ENCODE data around the gene DLG5.

DLG5 gene

GRCh38 chr10:77789861-77790260 lies 136.7 kb downstream of the DLG5 start:
- Histone ChIP-seq H4K20me1 (ENCODE audit: insufficient read depth, low read length, poor library complexity, severe bottlenecking) (no peaks in the 10 kb centered on the region), H2AFZ (ENCODE audit: low read length) (no peak overlapping the region), H3K4me1 (ENCODE audit: insufficient read depth, low read length, poor library complexity, severe bottlenecking) (no peaks in the 10 kb centered on the region), H3K27me3 (ENCODE audit: insufficient read depth, low read length, poor library complexity, severe bottlenecking) (no peaks in the 10 kb centered on the region), H3K9me2 (replicated peaks; ENCODE audit: low read depth, low read length) (no peaks in the 10 kb centered on the region), H3F3A (ENCODE audit: low read depth) (no peaks in the 10 kb centered on the region), H3K9me3 (ENCODE audit: insufficient read depth, low read depth, low read length) (no peaks in the 10 kb centered on the region), H3K36me3 (ENCODE audit: insufficient read depth, low read length) (peaks cover 32% of the 10 kb centered on the region; the same call in 1 of the 2 replicates), H3K79me2 (ENCODE audit: insufficient read depth, low read length) (no peaks in the 10 kb centered on the region), H3K4me3 (ENCODE audit: low read length, poor library complexity, severe bottlenecking) (no peak overlapping the region), H3K4me2 (ENCODE audit: low read depth, low read length, poor library complexity, severe bottlenecking) (no peak overlapping the region), H3K9ac (ENCODE audit: low read depth, low read length, poor library complexity, severe bottlenecking) (no peak overlapping the region)
- TF ChIP-seq CTCF (conservative IDR thresholded peaks at IDR 0.05; ENCODE audit: low read length) (no peak), EZH2phosphoT487 (IDR thresholded peaks at IDR 0.05; ENCODE audit: borderline replicate concordance) (no peak)

- TF ChIP-seq CTCF (conservative IDR thresholded peaks at IDR 0.05; ENCODE audit: low read length) = no peak
- TF ChIP-seq EZH2phosphoT487 (IDR thresholded peaks at IDR 0.05; ENCODE audit: borderline replicate concordance) = no peak
- peaks cover 27% of the 10 kb centered on the region; the same call in 1 of the 2 replicates for H3K36me3 ChIP-seq (ENCODE audit: insufficient read depth, low read length)
- no peaks in the 10 kb centered on the region for H3K4me1 ChIP-seq (ENCODE audit: insufficient read depth, low read length, poor library complexity, severe bottlenecking)
Measured at GRCh38 chr10:77789016-77789415, 137.5 kb downstream of the DLG5 start.

GRCh38 chr10:77788496-77789010 lies 138.0 kb downstream of the DLG5 start:
- no peaks in the 10 kb centered on the region for H4K20me1 ChIP-seq (ENCODE audit: insufficient read depth, low read length, poor library complexity, severe bottlenecking)
- H3K36me3 ChIP-seq (ENCODE audit: insufficient read depth, low read length) = peaks cover 22% of the 10 kb centered on the region; the same call in 1 of the 2 replicates
- H3F3A ChIP-seq (ENCODE audit: low read depth) = no peaks in the 10 kb centered on the region
- H3K4me2 ChIP-seq (ENCODE audit: low read depth, low read length, poor library complexity, severe bottlenecking) = no peak overlapping the region
- no peak overlapping the region for H3K4me3 ChIP-seq (ENCODE audit: low read length, poor library complexity, severe bottlenecking)
- TF ChIP-seq CTCF (conservative IDR thresholded peaks at IDR 0.05; ENCODE audit: low read length) = no peak
- no peak for TF ChIP-seq EZH2phosphoT487 (IDR thresholded peaks at IDR 0.05; ENCODE audit: borderline replicate concordance)
- no peaks in the 10 kb centered on the region for H3K4me1 ChIP-seq (ENCODE audit: insufficient read depth, low read length, poor library complexity, severe bottlenecking)
- H3K9me2 ChIP-seq (replicated peaks; ENCODE audit: low read depth, low read length) = no peaks in the 10 kb centered on the region
- H3K79me2 ChIP-seq (ENCODE audit: insufficient read depth, low read length) = no peaks in the 10 kb centered on the region
- no peak overlapping the region for H2AFZ ChIP-seq (ENCODE audit: low read length)
- no peaks in the 10 kb centered on the region for H3K9me3 ChIP-seq (ENCODE audit: insufficient read depth, low read depth, low read length)
- H3K9ac ChIP-seq (ENCODE audit: low read depth, low read length, poor library complexity, severe bottlenecking) = no peak overlapping the region
- H3K27me3 ChIP-seq (ENCODE audit: insufficient read depth, low read length, poor library complexity, severe bottlenecking) = no peaks in the 10 kb centered on the region

More at GRCh38 chr10:77789016-77789415, 137.5 kb downstream of the DLG5 start:
- Histone ChIP-seq H3K4me2 (ENCODE audit: low read depth, low read length, poor library complexity, severe bottlenecking) (no peak overlapping the region), H3K9me3 (ENCODE audit: insufficient read depth, low read depth, low read length) (no peaks in the 10 kb centered on the region), H4K20me1 (ENCODE audit: insufficient read depth, low read length, poor library complexity, severe bottlenecking) (no peaks in the 10 kb centered on the region), H3K9ac (ENCODE audit: low read depth, low read length, poor library complexity, severe bottlenecking) (no peak overlapping the region), H3K4me3 (ENCODE audit: low read length, poor library complexity, severe bottlenecking) (no peak overlapping the region), H3K27me3 (ENCODE audit: insufficient read depth, low read length, poor library complexity, severe bottlenecking) (no peaks in the 10 kb centered on the region), H3F3A (ENCODE audit: low read depth) (no peaks in the 10 kb centered on the region), H2AFZ (ENCODE audit: low read length) (no peak overlapping the region), H3K9me2 (replicated peaks; ENCODE audit: low read depth, low read length) (no peaks in the 10 kb centered on the region), H3K79me2 (ENCODE audit: insufficient read depth, low read length) (no peaks in the 10 kb centered on the region)

Measured in Loucy (cell line).